NCI-H526 (cell line): ENCODE measurements around the gene DENND5A.
"Not testable (repeated sequence)": the region's sequence is repeated elsewhere in the genome, so short reads cannot be mapped to it uniquely, and the experiment has no call there.

Experiments used
- DNase-seq, 2 experiments: peaks; one replicate each; lab custom pipeline; 2025; lab: John Stamatoyannopoulos, UW

Gene DENND5A

DNA sequence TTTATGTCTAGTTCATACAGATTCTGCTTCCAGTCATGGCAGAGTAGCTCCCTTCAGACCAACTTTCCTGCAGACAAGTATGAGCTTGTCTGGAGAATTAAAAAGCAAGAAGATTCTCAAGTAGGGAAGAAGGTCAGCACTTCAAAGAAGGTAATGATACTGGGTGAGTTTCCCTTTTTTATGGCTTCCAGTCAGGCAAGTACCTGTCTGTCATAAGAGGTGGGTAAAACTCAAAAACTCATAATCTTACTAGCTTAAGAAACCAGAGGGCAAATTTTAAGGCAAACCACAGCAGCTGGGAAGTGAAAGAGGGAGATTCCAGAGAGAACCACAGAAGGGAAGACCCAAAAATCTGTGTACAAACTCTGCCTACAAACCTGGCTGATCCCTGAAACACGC lies 54.2 kb downstream of the DENND5A start:
- no peak for DNase-seq

GRCh38 chr11:9210224-9210921 lies 54.8 kb downstream of the DENND5A start:
- no peak for DNase-seq

GRCh38 chr11:9209604-9210003 lies 55.5 kb downstream of the DENND5A start:
- not testable (repeated sequence) for DNase-seq

- DNase-seq = no peak
These were observed 56.2 kb downstream of the DENND5A start for GRCh38 chr11:9208726-9209501.

DNA sequence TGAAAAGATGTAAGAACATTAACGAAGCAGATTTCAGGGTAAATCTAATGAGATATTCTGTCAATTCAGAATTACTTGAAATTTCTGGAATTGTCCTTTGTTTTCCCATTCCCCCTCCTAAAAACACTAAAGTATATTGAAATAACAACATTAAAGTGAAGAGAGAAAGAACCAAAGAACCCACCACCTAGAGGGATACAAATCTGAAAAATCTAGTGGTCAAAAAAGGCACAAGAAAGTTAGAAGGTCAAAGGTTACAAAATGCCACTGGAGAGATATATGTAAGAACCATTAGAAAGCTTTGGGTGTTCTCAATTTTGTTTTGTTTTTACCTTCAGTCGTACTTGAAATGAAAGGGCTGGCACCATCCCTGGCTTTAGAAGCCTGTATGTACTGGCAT lies 57.9 kb downstream of the DENND5A start:
- DNase-seq = no peak

DNA sequence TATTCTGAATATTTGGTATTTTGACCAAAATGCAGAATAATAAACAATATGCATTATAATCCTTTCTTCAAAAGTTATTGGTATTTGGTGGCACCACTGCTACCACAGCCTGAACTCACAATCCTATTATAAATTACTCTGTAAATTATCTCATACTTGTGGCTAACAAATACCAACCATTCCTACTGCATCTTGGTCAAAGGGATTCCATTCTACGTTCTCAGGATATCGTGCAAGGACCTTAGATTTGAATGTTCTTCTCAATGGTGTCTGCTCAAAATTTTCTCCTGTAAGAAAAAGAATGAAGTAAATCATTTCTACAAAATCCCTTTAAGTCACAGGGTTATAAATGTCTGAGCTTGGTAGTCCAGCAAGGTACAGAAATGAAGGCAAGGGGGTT lies 58.7 kb downstream of the DENND5A start:
- no peak for DNase-seq

DNA sequence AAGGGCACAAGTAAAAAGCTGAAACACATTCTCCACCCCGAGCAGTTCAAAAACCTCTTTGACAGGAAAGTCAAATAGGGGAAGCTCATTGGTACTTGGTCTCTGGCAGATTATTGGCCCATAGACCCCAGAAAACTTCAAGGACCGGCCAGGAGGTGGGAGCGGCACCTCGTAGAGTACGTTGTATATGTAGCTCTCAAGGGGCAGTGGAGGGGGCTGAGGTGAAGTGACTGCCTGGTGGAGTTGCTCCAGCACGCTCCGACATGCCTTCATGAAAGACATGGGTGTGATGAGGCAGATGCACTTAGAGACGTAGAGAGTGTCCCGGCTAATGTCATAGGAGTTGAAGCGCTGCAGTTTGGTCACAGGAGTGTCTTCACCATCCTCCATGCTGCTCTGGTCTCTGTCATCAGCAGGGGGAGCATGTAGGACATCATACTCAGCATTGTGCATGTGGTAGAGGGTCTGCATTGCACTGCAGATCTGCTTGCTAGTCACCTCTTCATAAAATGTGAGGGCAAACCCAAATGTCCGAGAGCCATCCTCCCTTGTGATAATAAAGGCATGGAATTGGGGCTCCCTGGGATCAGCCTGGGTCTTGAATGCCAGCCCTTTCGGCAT lies 61.3 kb downstream of the DENND5A start:
- peak in 1 of 2 experiments; percentile 7 for DNase-seq

- DNase-seq = no peak
These were observed 63.6 kb downstream of the DENND5A start for GRCh38 chr11:9201372-9202162.

- no peak for DNase-seq
These were observed 64.7 kb downstream of the DENND5A start for GRCh38 chr11:9200471-9200870.

- DNase-seq = no peak
These were observed 71.8 kb downstream of the DENND5A start for GRCh38 chr11:9193316-9193715.

- DNase-seq = no peak
These were observed 72.6 kb downstream of the DENND5A start for GRCh38 chr11:9192561-9192960.

GRCh38 chr11:9190326-9191016 lies 74.7 kb downstream of the DENND5A start:
- not testable (repeated sequence) for DNase-seq

GRCh38 chr11:9188860-9189259 lies 76.3 kb downstream of the DENND5A start:
- DNase-seq = not testable (repeated sequence)

- DNase-seq = no peak
These were observed 77.5 kb downstream of the DENND5A start for GRCh38 chr11:9187616-9188015.

DNA sequence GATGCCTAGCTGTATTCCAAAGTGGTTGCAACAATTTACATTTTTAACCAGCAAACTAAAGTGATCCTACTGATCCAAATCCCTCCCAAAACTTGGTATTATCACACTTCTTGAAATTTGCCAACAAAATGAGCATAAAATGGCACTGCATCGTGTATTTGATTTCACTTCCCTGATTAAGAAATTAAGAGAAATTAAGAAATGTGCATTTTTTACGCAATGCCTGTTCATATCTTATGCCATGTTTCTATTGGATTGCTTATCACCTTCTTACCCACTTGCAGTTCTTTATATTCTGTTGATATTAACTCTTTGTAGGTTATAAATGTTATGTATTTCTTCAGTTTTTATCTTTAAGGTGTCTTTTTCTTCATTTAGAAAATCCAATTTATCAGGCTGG lies 80.6 kb downstream of the DENND5A start:
- DNase-seq = no peak

DNA sequence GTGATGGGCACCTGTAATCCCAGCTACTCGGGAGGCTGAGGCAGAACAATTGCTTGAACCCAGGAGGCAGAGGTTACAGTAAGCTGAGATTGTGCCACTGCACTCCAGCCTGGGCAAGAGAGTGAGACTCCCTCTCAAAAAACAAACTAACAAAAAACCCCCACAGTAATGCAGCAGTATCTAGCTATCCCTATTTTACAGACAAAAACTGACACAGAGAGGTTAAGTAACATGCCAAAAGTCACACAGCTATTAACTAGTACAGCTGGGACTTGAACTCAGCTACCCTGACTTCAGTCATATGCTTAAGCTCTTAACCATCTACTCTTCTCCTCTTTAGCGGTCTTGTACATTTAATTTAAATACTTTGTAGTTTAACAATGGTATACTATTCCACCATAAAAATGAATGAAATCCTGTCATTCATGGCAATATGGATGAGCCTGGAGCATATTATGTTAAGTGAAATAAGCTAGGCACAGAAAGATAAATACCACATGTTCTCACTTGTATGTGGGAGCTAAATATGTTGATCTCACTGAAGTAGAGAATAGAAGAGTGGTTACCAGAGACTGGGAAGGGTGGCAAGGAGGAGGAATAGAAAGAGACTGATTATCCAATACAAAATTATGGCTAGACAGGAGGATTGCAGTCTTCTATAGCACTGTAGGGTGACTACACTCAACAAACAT lies 82.8 kb downstream of the DENND5A start:
- no peak for DNase-seq

GRCh38 chr11:9180784-9181183 lies 84.4 kb downstream of the DENND5A start:
- no peak for DNase-seq

DNA sequence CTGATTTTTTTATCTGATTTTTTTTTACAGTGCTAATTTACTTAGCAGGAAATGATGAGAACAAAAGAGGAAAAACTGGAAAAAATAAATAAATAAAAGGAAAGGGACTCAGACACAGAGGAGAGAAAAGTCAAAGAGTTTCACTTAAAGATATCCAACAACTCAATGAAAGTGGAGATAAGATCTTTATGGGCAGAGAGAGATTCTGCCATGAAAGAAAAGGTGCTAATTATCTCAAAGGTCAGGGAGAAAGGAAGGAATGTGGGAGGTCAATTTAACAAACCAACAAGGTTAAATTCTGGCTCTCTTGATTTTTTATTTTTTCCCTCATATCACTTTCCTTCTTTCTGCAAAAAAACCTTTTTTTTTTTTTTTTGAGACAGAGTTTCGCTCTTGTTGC lies 86.0 kb downstream of the DENND5A start:
- no peak for DNase-seq

GRCh38 chr11:9178716-9179115 lies 86.4 kb downstream of the DENND5A start:
- no peak for DNase-seq

DNA sequence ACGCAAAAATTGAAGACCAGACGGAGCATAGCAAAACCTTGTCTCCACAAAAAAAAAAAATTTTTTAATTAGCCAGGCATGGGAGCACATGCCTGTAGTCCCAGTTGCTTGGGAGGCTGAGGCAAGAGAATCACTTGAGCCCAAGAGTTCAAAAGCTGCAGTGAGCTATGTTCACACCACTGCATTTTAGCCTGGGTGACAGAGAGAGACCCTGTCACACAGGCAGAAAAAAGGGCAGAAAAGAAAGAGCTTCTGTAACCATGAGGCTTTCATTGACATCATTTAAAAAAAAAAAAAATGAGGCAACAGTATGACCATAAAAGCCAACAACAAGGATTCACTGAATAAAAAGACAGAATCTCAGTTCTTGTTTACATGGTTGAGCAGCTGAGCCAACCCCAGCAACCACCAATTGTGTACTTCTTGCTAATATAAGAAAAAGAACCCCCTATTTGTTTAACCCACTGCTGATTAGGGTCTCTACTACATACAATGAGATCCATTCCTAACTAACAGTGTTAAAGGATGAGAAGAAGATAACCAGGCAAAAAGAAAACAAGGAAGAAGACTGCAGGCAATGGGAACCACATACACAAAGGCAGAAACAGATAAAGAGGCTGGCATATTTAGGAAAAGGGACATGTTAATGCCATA lies 87.6 kb downstream of the DENND5A start:
- DNase-seq = no peak

- no peak for DNase-seq
These were observed 88.6 kb downstream of the DENND5A start for GRCh38 chr11:9176550-9176949.
